Duodenal mucosa (tissue), 2 donors: ENCODE measurements around the gene DSG3.

Experiments used
- H3K27ac ChIP-seq: one replicate; pipeline ENCODE4 v1.7.0; 2013; ENCODE audit warnings: low read depth, low read length
- H3K27me3 ChIP-seq, 2 donors: one replicate each; pipeline ENCODE4 v1.7.0; 2013; ENCODE audit warnings: low read length in 2 of 2, control low read depth in 1 of 2; ENCODE audit not compliant: insufficient read depth in 2 of 2, control insufficient read depth in 1 of 2
- H3K36me3 ChIP-seq, 2 donors: one replicate each; pipeline ENCODE4 v1.7.0; 2013; ENCODE audit warnings: low read length in 2 of 2, control low read depth in 1 of 2; ENCODE audit not compliant: insufficient read depth in 2 of 2, control insufficient read depth in 1 of 2
- H3K4me1 ChIP-seq, 2 donors: one replicate each; pipeline ENCODE4 v1.7.0; 2013; ENCODE audit warnings: low read length in 2 of 2, control low read depth in 1 of 2; ENCODE audit not compliant: insufficient read depth in 2 of 2, control insufficient read depth in 1 of 2
- H3K4me3 ChIP-seq, 2 donors: one replicate each; pipeline ENCODE4 v1.7.0; 2013; ENCODE audit warnings: low read length in 2 of 2, low read depth in 1 of 2
- H3K9ac ChIP-seq, 2 donors: one replicate each; pipeline ENCODE4 v1.7.0; 2013; ENCODE audit warnings: low read length in 2 of 2, low read depth in 1 of 2
- H3K9me3 ChIP-seq, 2 donors: one replicate each; pipeline ENCODE4 v1.7.0; 2013; ENCODE audit warnings: low read length in 2 of 2, control low read depth in 1 of 2; ENCODE audit not compliant: control insufficient read depth in 1 of 2

DSG3 gene

DNA sequence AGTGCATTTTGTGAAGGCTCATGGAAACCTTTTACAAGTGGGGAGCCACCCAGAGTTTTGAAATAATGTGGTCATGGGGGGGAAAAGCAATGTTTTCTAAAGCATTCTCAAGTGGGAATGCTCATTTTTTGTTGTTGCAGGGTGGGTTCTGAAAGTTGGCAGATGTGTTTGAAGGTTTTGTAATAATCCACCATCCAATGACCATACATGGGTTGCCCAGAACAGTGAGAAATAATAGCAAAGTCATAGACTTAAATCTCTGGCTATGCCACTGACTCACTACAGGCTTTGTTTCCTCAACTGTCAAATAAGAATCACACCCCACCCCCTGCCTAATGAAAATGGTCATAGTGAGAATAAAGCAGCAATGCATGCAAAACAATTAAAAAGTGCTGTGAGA lies 2.9 kb downstream of the DSG3 start:
- Histone ChIP-seq H3K4me3 (no peak overlapping the region), H3K27me3 (no peaks in the 10 kb centered on the region), H3K9ac (no peak overlapping the region), H3K36me3 (no peaks in the 10 kb centered on the region), H3K9me3 (no peaks in the 10 kb centered on the region), H3K27ac (no peak overlapping the region), H3K4me1 (no peaks in the 10 kb centered on the region)

DNA sequence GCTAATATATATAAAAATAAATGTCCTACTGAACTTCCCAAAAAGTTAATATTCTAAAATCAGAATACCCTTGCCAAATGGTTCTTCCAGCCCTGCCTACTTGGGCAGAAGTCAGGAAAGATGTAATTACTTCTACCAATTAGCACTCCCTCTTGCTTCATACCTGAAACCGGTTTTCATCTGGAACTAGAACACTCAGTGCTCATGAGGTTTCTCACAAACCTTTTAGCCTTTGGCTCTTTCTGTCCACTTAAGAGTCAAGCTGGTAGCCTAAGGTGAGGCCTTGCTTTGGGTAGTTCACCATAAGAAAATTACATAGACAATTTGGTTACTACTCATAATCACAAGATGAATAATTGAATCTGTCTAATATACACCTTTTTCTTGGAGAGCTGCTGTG lies 4.1 kb downstream of the DSG3 start:
- H3K4me3 ChIP-seq = no peak overlapping the region
- H3K27me3 ChIP-seq = no peaks in the 10 kb centered on the region
- H3K4me1 ChIP-seq = no peaks in the 10 kb centered on the region

GRCh38 chr18:31454066-31454708 lies 6.6 kb downstream of the DSG3 start:
- H3K4me3 ChIP-seq = no peak overlapping the region
- no peaks in the 10 kb centered on the region for H3K4me1 ChIP-seq
- no peaks in the 10 kb centered on the region for H3K9me3 ChIP-seq
- peaks cover 0 to 5% of the 10 kb centered on the region in 2 donors for H3K36me3 ChIP-seq
- H3K27ac ChIP-seq = no peak overlapping the region
- H3K9ac ChIP-seq = no peak overlapping the region
- no peaks in the 10 kb centered on the region for H3K27me3 ChIP-seq

More for the DNA sequence above, 4.1 kb downstream of the DSG3 start:
- H3K36me3 ChIP-seq = no peaks in the 10 kb centered on the region
- H3K9ac ChIP-seq = no peak overlapping the region
- no peak overlapping the region for H3K27ac ChIP-seq
- H3K9me3 ChIP-seq = no peaks in the 10 kb centered on the region

- Histone ChIP-seq H3K27ac (no peak overlapping the region), H3K36me3 (peaks cover 0 to 24% of the 10 kb centered on the region in 2 donors), H3K4me1 (no peaks in the 10 kb centered on the region), H3K4me3 (no peak overlapping the region), H3K9ac (no peak overlapping the region), H3K9me3 (no peaks in the 10 kb centered on the region), H3K27me3 (no peaks in the 10 kb centered on the region)
Observed at GRCh38 chr18:31469629-31470028, 22.1 kb downstream of the DSG3 start.

DNA sequence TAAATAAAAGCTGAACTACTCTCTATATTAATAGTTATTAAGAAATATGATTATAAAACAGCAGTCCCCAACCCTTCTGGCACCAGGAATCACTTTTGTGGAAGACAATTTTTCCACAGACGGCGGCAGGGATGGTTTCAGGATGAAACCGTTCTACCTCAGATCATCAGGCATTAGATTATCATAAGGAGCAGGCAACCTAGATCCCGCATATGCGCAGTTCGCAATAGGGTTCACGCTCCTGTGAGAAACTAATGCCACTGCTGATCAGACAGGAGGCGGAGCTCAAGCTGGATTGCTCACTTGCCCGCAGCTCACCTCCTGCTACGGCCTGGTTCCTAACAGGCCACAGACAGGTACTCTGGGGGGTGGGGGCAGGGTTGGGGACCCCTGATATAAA lies 31.1 kb downstream of the DSG3 start:
- Histone ChIP-seq H3K4me3 (no peak overlapping the region), H3K9ac (no peak overlapping the region), H3K4me1 (no peaks in the 10 kb centered on the region), H3K27ac (no peak overlapping the region), H3K36me3 (peaks cover 0 to 15% of the 10 kb centered on the region in 2 donors), H3K9me3 (no peaks in the 10 kb centered on the region), H3K27me3 (no peaks in the 10 kb centered on the region)

DNA sequence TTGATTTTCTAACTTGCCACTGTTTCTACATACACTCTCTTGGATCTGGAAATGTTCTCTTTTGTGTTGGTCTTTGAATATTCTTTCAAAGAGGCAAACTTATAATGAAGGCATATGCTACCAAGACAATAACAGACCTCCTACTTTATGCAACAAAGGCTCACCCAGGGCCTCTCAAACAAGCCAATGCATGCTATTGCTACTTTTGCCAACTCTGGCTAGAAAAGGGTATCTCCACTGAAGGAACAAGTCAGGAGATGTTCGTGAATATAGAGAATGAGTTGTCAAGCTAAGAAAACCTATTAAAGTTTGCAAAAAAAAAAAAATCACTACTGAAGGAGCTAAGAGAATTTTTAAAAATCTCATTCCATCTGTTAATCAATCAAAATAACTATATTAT lies 34.5 kb downstream of the DSG3 start:
- Histone ChIP-seq H3K4me1 (no peaks in the 10 kb centered on the region), H3K9me3 (no peaks in the 10 kb centered on the region), H3K27ac (no peak overlapping the region), H3K4me3 (no peak overlapping the region), H3K27me3 (no peaks in the 10 kb centered on the region), H3K36me3 (peaks cover 0 to 9% of the 10 kb centered on the region in 2 donors), H3K9ac (no peak overlapping the region)

DNA sequence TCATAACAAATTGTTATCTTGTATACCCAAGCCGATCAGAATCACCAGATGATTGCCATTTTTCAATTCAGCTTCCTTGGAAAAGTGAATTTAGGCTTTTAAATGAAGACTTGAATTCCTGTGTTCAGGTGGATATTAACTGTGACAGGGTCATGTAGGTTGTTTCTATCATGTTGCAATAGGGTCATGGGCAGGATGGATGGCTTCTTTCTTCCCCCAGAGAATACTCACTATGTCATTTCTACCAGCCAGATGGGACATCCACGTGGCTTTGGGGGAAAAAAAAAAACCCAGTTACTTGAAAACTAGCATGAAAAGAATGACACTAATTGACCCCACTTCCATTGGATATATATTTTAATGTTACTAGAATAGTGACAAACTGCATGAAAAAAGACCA lies 35.9 kb downstream of the DSG3 start:
- no peak overlapping the region for H3K27ac ChIP-seq
- H3K9ac ChIP-seq = no peak overlapping the region
- H3K9me3 ChIP-seq = no peaks in the 10 kb centered on the region
- H3K4me1 ChIP-seq = no peaks in the 10 kb centered on the region
- peaks cover 0 to 4% of the 10 kb centered on the region in 2 donors for H3K36me3 ChIP-seq
- no peaks in the 10 kb centered on the region for H3K27me3 ChIP-seq
- no peak overlapping the region for H3K4me3 ChIP-seq

DNA sequence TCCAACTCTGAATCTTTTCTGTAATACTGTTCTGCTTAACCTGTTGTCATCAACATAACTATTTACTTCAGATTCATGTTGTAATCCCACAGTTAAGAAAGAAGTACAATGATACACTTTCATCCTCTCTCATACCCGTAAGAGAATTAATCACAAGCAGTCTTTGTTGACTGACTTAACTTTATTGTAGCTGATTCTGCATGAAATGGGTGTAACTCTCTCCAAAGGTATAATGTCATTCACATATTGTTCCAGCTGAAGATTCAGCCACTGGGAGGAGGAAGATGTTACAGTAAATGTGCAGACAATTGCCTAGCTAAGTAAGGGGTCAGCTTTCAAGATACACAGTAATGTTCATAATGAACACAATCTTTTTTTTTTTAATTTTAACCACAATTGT lies 36.9 kb downstream of the DSG3 start:
- Histone ChIP-seq H3K27me3 (no peaks in the 10 kb centered on the region), H3K4me3 (no peak overlapping the region), H3K4me1 (no peaks in the 10 kb centered on the region), H3K9me3 (no peaks in the 10 kb centered on the region), H3K36me3 (no peaks in the 10 kb centered on the region), H3K27ac (no peak overlapping the region), H3K9ac (no peak overlapping the region)

- no peaks in the 10 kb centered on the region for H3K27me3 ChIP-seq
- no peak overlapping the region for H3K9ac ChIP-seq
- peaks cover 0 to 6% of the 10 kb centered on the region in 2 donors for H3K4me1 ChIP-seq
- H3K27ac ChIP-seq = no peak overlapping the region
- no peak overlapping the region for H3K4me3 ChIP-seq
- H3K36me3 ChIP-seq = no peaks in the 10 kb centered on the region
- H3K9me3 ChIP-seq = no peaks in the 10 kb centered on the region
Observed at GRCh38 chr18:31486165-31486564, 38.6 kb downstream of the DSG3 start.

DNA sequence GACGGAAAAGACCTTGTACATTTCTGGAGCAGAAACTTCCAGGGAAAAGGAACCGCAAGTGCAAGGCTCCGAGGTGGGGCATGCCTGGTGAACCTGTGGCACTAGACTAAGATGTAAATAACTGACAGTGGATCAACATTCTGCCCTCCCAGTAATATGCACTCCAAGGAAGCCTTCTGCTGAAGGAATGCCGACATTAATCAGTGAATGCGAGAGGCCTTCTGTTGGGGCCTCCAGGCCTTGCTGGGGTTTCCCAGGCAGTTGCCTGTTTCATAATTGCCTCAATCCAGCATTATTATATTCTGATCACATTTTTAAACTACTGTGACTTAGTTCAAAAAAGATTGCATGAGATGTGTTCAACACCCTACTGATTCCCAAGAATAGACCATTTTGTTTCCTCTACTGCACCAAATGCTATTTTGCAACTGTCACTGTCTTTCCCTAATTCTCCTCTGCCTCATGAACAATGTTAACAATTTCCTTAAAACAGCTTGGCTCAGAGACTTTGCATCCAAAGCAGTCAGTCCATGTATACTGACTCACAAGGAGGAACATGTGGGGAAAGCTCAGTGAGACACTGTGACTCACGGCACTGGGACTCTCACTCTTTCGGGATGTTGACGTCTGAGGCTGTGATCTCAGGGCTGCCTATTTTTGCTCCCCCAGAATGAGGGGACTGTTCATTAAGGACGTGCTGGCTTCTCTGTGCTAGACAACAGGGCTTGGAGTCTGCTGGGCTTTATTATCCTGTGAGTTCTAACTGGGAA lies 39.9 kb downstream of the DSG3 start:
- Histone ChIP-seq H3K9ac (no peak overlapping the region), H3K27ac (no peak overlapping the region), H3K9me3 (no peaks in the 10 kb centered on the region), H3K4me1 (peaks cover 0 to 6% of the 10 kb centered on the region in 2 donors), H3K36me3 (no peaks in the 10 kb centered on the region), H3K4me3 (no peak overlapping the region), H3K27me3 (no peaks in the 10 kb centered on the region)
